ENCODE results near the gene NUP58. TPM values are rescaled to one million over a fixed set of nuclear protein-coding genes. Genes with fewer than 3 reads are reported as not detected.

The NUP58 gene
- 10 to 100 TPM; 82.4 to 94.3 TPM for total RNA-seq

- CTCF ChIA-PET, result interaction anchor here (0.7 to 4.3 kb wide), 3 partner anchors 11 to 20 kb away, joined by 3 to 35 read pairs (median 3); partner anchors contain the start of gene MTMR6
- H3K27ac Mint-ChIP-seq, result peak within 1 kb of the TSS; percentile 96
- peaks cover 33% of the 10 kb centered on the region for H3K36me3 Mint-ChIP-seq
- DNase-seq (peak; percentile 96), ATAC-seq (peak; percentile 98)
- no peaks in the 10 kb centered on the region for H3K9me3 Mint-ChIP-seq (ENCODE audit: low read depth)
- peak within 1 kb of the TSS; percentile 93 for H3K4me3 Mint-ChIP-seq
- H3K27me3 Mint-ChIP-seq, result peaks cover 21% of the 10 kb centered on the region
- peaks cover 46% of the 10 kb centered on the region for H3K4me1 Mint-ChIP-seq
Measured at GRCh38 chr13:25301347-25302113, at the start of gene NUP58. NUP58 (plus strand) TSS chr13:25301625; CDS start chr13:25301774, 149 bp downstream.

- DNase-seq, result no peak
- CTCF ChIA-PET, result no interaction called here
- Mint-ChIP-seq H3K27ac (no peak overlapping the region), H3K36me3 (peaks cover 26% of the 10 kb centered on the region), H3K4me1 (no peaks in the 10 kb centered on the region), H3K9me3 (ENCODE audit: low read depth) (no peaks in the 10 kb centered on the region), H3K4me3 (no peak overlapping the region), H3K27me3 (no peaks in the 10 kb centered on the region)
- ATAC-seq, result no peak
Measured at GRCh38 chr13:25252225-25252624, 49.2 kb upstream of the NUP58 start.

GRCh38 chr13:25252752-25253151 is 48.7 kb upstream of the NUP58 start:
- ATAC-seq, result no peak
- no peak for DNase-seq
- CTCF ChIA-PET, result no interaction called here
- Mint-ChIP-seq H3K27ac (no peak overlapping the region), H3K9me3 (ENCODE audit: low read depth) (no peaks in the 10 kb centered on the region), H3K36me3 (peaks cover 29% of the 10 kb centered on the region), H3K27me3 (no peaks in the 10 kb centered on the region), H3K4me1 (no peaks in the 10 kb centered on the region), H3K4me3 (no peak overlapping the region)

GRCh38 chr13:25253702-25254101 is 47.7 kb upstream of the NUP58 start:
- H3K9me3 Mint-ChIP-seq (ENCODE audit: low read depth), result no peaks in the 10 kb centered on the region
- H3K27ac Mint-ChIP-seq, result no peak overlapping the region
- no peak for ATAC-seq
- no peak for DNase-seq
- no peaks in the 10 kb centered on the region for H3K27me3 Mint-ChIP-seq
- no peak overlapping the region for H3K4me3 Mint-ChIP-seq
- no peaks in the 10 kb centered on the region for H3K4me1 Mint-ChIP-seq
- CTCF ChIA-PET, result interaction anchor here (0.6 kb wide), 1 partner anchor 154 kb away, joined by 4 read pairs; no protein-coding TSS in a partner anchor
- peaks cover 30% of the 10 kb centered on the region for H3K36me3 Mint-ChIP-seq

GRCh38 chr13:25262261-25262660 is 39.2 kb upstream of the NUP58 start:
- Mint-ChIP-seq H3K4me1 (no peaks in the 10 kb centered on the region), H3K27me3 (no peaks in the 10 kb centered on the region), H3K9me3 (ENCODE audit: low read depth) (no peaks in the 10 kb centered on the region), H3K36me3 (peaks cover 28% of the 10 kb centered on the region), H3K4me3 (no peak overlapping the region), H3K27ac (no peak overlapping the region)
- ATAC-seq, result no peak
- CTCF ChIA-PET, result no interaction called here
- no peak for DNase-seq

GRCh38 chr13:25266706-25267105 is 34.7 kb upstream of the NUP58 start:
- DNase-seq, result no peak
- Mint-ChIP-seq H3K27ac (no peak overlapping the region), H3K4me3 (no peak overlapping the region), H3K36me3 (peaks cover 22% of the 10 kb centered on the region), H3K9me3 (ENCODE audit: low read depth) (no peaks in the 10 kb centered on the region), H3K27me3 (no peaks in the 10 kb centered on the region), H3K4me1 (no peaks in the 10 kb centered on the region)
- no peak for ATAC-seq
- CTCF ChIA-PET, result no interaction called here

GRCh38 chr13:25267715-25268114 is 33.7 kb upstream of the NUP58 start:
- Mint-ChIP-seq H3K27me3 (no peaks in the 10 kb centered on the region), H3K4me3 (no peak overlapping the region), H3K9me3 (ENCODE audit: low read depth) (no peaks in the 10 kb centered on the region), H3K36me3 (peaks cover 28% of the 10 kb centered on the region), H3K4me1 (no peaks in the 10 kb centered on the region), H3K27ac (no peak overlapping the region)
- CTCF ChIA-PET, result no interaction called here
- DNase-seq (no peak), ATAC-seq (peak; percentile 64)

- no peaks in the 10 kb centered on the region for H3K4me1 Mint-ChIP-seq
- no peak overlapping the region for H3K4me3 Mint-ChIP-seq
- peaks cover 25% of the 10 kb centered on the region for H3K36me3 Mint-ChIP-seq
- no peak overlapping the region for H3K27ac Mint-ChIP-seq
- DNase-seq, result no peak
- ATAC-seq, result no peak
- no peaks in the 10 kb centered on the region for H3K9me3 Mint-ChIP-seq (ENCODE audit: low read depth)
- no peaks in the 10 kb centered on the region for H3K27me3 Mint-ChIP-seq
- CTCF ChIA-PET, result no interaction called here
Measured at GRCh38 chr13:25268561-25268960, 32.9 kb upstream of the NUP58 start.

- DNase-seq, result no peak
- H3K36me3 Mint-ChIP-seq, result peaks cover 22% of the 10 kb centered on the region
- H3K4me1 Mint-ChIP-seq, result peaks cover 43% of the 10 kb centered on the region
- no peak overlapping the region for H3K27ac Mint-ChIP-seq
- no peaks in the 10 kb centered on the region for H3K9me3 Mint-ChIP-seq (ENCODE audit: low read depth)
- CTCF ChIA-PET, result interaction anchor here (0.6 to 2.0 kb wide), 4 partner anchors 8 to 1986 kb away, joined by 3 to 10 read pairs (median 4); no protein-coding TSS in a partner anchor
- no peak overlapping the region for H3K4me3 Mint-ChIP-seq
- H3K27me3 Mint-ChIP-seq, result no peaks in the 10 kb centered on the region
- peak; percentile 77 for ATAC-seq
Measured at GRCh38 chr13:25276748-25277147, 24.7 kb upstream of the NUP58 start.

GRCh38 chr13:25280396-25280795 is 21.0 kb upstream of the NUP58 start:
- Mint-ChIP-seq H3K36me3 (peaks cover 22% of the 10 kb centered on the region), H3K9me3 (ENCODE audit: low read depth) (no peaks in the 10 kb centered on the region), H3K4me1 (peaks cover 69% of the 10 kb centered on the region), H3K27me3 (no peaks in the 10 kb centered on the region), H3K27ac (no peak overlapping the region), H3K4me3 (no peak overlapping the region)
- CTCF ChIA-PET, result no interaction called here
- no peak for DNase-seq
- no peak for ATAC-seq

- CTCF ChIA-PET, result interaction anchor here (0.8 kb wide), 1 partner anchor 21 kb away, joined by 3 read pairs; no protein-coding TSS in a partner anchor
- no peak overlapping the region for H3K4me3 Mint-ChIP-seq
Measured at GRCh38 chr13:25281193-25281934, 20.1 kb upstream of the NUP58 start.

GRCh38 chr13:25281935-25282332 is 19.5 kb upstream of the NUP58 start:
- Mint-ChIP-seq H3K27ac (peak overlapping the region; percentile 64), H3K36me3 (peaks cover 27% of the 10 kb centered on the region), H3K27me3 (no peaks in the 10 kb centered on the region), H3K4me3 (no peak overlapping the region), H3K4me1 (peaks cover 69% of the 10 kb centered on the region), H3K9me3 (ENCODE audit: low read depth) (no peaks in the 10 kb centered on the region)
- CTCF ChIA-PET, result interaction anchor here (0.8 kb wide), 1 partner anchor 20 kb away, joined by 3 read pairs; no protein-coding TSS in a partner anchor
- DNase-seq (no peak), ATAC-seq (peak; percentile 20)

More at GRCh38 chr13:25281193-25281934, 20.1 kb upstream of the NUP58 start:
- DNase-seq (peak; percentile 46), ATAC-seq (peak; percentile 65)
- Mint-ChIP-seq H3K27ac (peak overlapping the region; percentile 64), H3K4me1 (peaks cover 73% of the 10 kb centered on the region), H3K27me3 (no peaks in the 10 kb centered on the region), H3K9me3 (ENCODE audit: low read depth) (no peaks in the 10 kb centered on the region), H3K36me3 (peaks cover 25% of the 10 kb centered on the region)

- Mint-ChIP-seq H3K9me3 (ENCODE audit: low read depth) (no peaks in the 10 kb centered on the region), H3K27ac (peak overlapping the region; percentile 96), H3K27me3 (peaks cover 14% of the 10 kb centered on the region), H3K4me3 (peak overlapping the region; percentile 92), H3K4me1 (peaks cover 49% of the 10 kb centered on the region), H3K36me3 (peaks cover 19% of the 10 kb centered on the region)
- ATAC-seq (peak; percentile 32), DNase-seq (peak; percentile 68)
- CTCF ChIA-PET, result interaction anchor here (0.8 to 4.0 kb wide), 8 partner anchors 8 to 38 kb away, joined by 3 to 35 read pairs (median 4); partner anchors contain the start of gene NUP58
Measured at GRCh38 chr13:25286308-25286968, 15.0 kb upstream of the NUP58 start.
